Neural crest cell (in vitro differentiated cells): Measurements from ENCODE around the gene DIP2C. TPM values are rescaled to one million over a fixed set of nuclear protein-coding genes. Genes with fewer than 3 reads are reported as not detected.

Experiments used
- DNase-seq: peaks from one replicate; pipeline ENCODE4 v3.0.0; 2021; ENCODE audit warnings: low read depth, mixed read lengths, low spot score
- H3K27ac Mint-ChIP-seq: one replicate; pipeline ENCODE4 v1.8.0; 2021; ENCODE audit warnings: mild to moderate bottlenecking, mixed read lengths; ENCODE audit not compliant: unreplicated experiment
- H3K27me3 Mint-ChIP-seq: 2 replicates; pipeline ENCODE4 v1.8.0; 2021; ENCODE audit warnings: low read depth, mild to moderate bottlenecking, mixed read lengths
- H3K36me3 Mint-ChIP-seq: 2 replicates; pipeline ENCODE4 v1.8.0; 2021; ENCODE audit warnings: low read depth, mild to moderate bottlenecking, mixed read lengths
- H3K4me1 Mint-ChIP-seq: 2 replicates; pipeline ENCODE4 v1.8.0; 2021; ENCODE audit warnings: mixed read lengths
- H3K4me3 Mint-ChIP-seq: one replicate; pipeline ENCODE4 v1.8.0; 2021; ENCODE audit warnings: mild to moderate bottlenecking, mixed read lengths
- H3K9me3 Mint-ChIP-seq: 2 replicates; pipeline ENCODE4 v1.8.0; 2021; ENCODE audit warnings: mixed read lengths
- total RNA-seq: library from RNA; stranded (reverse); gene quantifications from 2 replicates; pipeline ENCODE4 v1.2.1, GENCODE V29; 2021
- TF ChIP-seq, protein P1 (sequence below): fragments of 200-600 bp; sonication (generic); conservative IDR thresholded peaks from 2 replicates; pipeline ENCODE4 v1.5.0; 2021; ENCODE audit warnings: antibody characterized with exemption, mild to moderate bottlenecking

The DIP2C gene
- total RNA-seq, 1 donor from 2014 or later = 21.7 TPM

DNA sequence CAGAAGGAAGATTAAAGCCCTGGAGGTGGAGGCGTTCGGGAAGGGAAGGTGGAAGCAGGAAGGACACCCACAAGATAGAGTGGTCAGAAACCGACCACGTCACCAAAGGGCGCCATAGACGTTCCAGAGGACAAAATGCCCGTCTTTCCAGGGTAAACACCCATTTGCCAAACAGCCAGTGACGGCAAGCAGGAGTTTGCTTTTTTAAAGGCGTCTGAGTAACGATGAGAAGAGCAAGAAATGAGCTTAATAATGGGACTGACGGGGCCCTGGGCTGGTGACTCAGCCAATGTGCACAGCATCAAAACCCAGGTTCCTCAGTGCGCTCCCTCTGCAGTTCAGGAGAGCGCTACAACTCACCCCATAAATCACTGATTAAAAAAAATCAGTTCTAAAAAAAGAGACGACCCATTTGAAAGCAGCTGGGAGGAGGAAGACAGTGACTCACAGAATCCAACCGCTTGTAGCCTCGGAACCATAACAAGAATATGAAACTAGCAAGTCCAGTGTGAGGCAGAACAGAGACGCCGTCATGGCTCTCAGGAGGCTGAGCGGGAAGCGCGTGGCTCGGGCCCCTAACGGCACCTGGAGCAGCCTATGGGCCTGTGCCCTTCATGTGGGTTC is 5.9 kb downstream of the DIP2C start:
- H3K36me3 Mint-ChIP-seq = no peaks in the 10 kb centered on the region
- peaks cover 2% of the 10 kb centered on the region for H3K9me3 Mint-ChIP-seq
- H3K4me1 Mint-ChIP-seq = peaks cover 62% of the 10 kb centered on the region
- no peaks in the 10 kb centered on the region for H3K27me3 Mint-ChIP-seq
- H3K4me3 Mint-ChIP-seq = peak overlapping the region; percentile 5
- no peak for DNase-seq
- TF ChIP-seq, protein P1, sequence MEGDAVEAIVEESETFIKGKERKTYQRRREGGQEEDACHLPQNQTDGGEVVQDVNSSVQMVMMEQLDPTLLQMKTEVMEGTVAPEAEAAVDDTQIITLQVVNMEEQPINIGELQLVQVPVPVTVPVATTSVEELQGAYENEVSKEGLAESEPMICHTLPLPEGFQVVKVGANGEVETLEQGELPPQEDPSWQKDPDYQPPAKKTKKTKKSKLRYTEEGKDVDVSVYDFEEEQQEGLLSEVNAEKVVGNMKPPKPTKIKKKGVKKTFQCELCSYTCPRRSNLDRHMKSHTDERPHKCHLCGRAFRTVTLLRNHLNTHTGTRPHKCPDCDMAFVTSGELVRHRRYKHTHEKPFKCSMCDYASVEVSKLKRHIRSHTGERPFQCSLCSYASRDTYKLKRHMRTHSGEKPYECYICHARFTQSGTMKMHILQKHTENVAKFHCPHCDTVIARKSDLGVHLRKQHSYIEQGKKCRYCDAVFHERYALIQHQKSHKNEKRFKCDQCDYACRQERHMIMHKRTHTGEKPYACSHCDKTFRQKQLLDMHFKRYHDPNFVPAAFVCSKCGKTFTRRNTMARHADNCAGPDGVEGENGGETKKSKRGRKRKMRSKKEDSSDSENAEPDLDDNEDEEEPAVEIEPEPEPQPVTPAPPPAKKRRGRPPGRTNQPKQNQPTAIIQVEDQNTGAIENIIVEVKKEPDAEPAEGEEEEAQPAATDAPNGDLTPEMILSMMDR = no peak
- no peak overlapping the region for H3K27ac Mint-ChIP-seq

DNA sequence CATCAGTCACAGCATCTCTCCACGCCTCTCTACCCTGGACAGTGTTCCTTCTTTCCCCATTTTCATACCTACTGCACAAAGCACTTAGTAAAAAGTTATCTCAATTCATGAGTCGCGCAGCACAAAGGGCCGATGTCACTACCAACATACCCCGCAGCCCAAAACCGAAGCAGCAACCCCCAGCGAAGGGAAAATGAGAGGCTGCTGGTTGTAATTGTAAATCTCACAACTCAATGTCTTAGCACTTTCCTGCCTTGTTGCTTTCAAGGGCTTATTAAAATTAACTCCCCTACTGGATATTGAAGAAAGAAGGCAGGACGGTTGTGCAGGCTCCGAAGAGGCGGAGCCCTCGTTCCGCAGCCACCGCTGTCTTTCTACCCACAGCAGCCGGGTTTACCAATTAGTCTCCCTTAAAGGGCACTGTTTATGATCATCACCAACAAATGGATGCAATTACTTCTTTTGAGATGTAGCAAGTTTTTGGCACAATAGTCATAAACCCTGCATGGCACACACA is 6.5 kb downstream of the DIP2C start:
- Mint-ChIP-seq H3K9me3 (peaks cover 2% of the 10 kb centered on the region), H3K4me3 (peak overlapping the region; percentile 5), H3K4me1 (peaks cover 57% of the 10 kb centered on the region), H3K27ac (no peak overlapping the region), H3K36me3 (no peaks in the 10 kb centered on the region), H3K27me3 (no peaks in the 10 kb centered on the region)
- TF ChIP-seq, protein P1 = no peak
- no peak for DNase-seq

DNA sequence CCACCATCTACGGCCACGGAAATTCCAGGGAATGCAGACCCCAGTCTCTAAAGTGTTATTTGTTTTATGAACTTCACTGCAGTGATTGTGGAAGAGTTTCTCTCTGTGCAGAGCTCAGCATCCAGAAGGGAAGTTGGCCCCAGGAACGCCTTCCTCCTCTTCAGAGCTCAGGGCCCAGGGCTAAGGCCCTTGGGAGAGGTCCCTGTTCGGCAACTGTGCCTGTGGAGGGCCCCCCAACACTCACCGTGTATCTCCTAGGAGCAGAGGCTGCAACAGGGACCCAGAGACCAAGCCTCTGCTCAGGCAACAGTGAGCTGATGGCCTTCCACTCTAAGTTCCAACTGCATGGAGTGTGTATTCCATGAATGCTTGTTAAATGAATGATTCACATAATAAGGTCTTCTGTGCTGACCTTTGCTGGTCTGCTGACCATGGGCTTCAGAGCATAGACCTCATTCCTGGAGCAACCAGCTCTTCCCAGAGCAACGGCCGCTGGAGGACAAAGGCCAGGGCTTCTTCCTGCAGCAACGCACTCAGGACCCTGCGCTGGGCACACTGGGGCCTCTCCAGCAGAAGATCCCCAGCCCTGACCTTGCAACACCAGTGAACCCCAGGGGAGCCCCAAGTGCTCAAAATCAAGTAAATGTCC is 7.7 kb downstream of the DIP2C start:
- H3K27me3 Mint-ChIP-seq = no peaks in the 10 kb centered on the region
- H3K36me3 Mint-ChIP-seq = no peaks in the 10 kb centered on the region
- H3K4me3 Mint-ChIP-seq = no peak overlapping the region
- no peak overlapping the region for H3K27ac Mint-ChIP-seq
- H3K4me1 Mint-ChIP-seq = peaks cover 51% of the 10 kb centered on the region
- TF ChIP-seq, protein P1 = no peak
- no peak for DNase-seq
- peaks cover 2% of the 10 kb centered on the region for H3K9me3 Mint-ChIP-seq

DNA sequence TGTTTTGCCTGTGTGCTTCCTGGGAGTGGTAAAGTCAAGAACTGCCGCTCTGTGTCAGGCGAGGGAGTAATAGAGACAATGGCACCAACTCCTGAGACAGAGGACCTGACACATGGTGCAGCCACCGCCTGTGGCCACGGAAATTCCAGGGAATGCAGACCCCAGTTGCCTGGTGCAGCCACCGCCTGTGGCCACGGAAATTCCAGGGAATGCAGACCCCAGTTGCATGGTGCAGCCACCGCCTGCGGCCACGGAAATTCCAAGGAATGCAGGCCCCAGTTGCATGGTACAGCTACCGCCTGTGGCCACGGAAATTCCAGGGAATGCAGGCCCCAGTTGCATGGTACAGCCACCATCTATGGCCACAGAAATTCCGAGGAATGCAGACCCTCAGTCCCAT is 8.7 kb downstream of the DIP2C start:
- Mint-ChIP-seq H3K36me3 (peaks cover 2% of the 10 kb centered on the region), H3K4me1 (peaks cover 59% of the 10 kb centered on the region), H3K27ac (no peak overlapping the region), H3K9me3 (peaks cover 6% of the 10 kb centered on the region), H3K4me3 (no peak overlapping the region), H3K27me3 (no peaks in the 10 kb centered on the region)
- no peak for DNase-seq
- TF ChIP-seq, protein P1 = no peak

DNA sequence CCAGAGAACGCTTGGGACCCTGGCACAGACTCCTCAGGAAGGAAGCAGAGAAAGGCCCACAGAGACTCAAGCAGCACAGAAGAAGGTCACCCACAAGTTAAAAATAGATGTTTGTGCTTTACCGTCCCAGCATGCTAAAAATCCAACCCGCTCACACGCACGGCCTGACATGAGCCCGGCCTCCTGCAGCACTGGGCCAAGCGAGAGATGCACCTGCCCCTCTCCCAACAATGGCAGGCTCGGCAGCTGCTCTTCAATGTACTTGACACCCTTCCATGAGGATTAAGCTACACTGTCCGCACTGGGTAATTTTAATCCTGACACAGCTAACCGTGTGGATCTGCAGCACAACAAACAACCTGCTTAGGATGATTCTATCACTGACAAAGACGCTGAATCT is 9.3 kb downstream of the DIP2C start:
- H3K27me3 Mint-ChIP-seq = no peaks in the 10 kb centered on the region
- H3K4me3 Mint-ChIP-seq = no peak overlapping the region
- TF ChIP-seq, protein P1 = no peak
- peaks cover 2% of the 10 kb centered on the region for H3K36me3 Mint-ChIP-seq
- peak overlapping the region; percentile 69 for H3K27ac Mint-ChIP-seq
- DNase-seq = no peak
- peaks cover 58% of the 10 kb centered on the region for H3K4me1 Mint-ChIP-seq
- peaks cover 6% of the 10 kb centered on the region for H3K9me3 Mint-ChIP-seq
